SH-SY5Y (cell line): Measurements from ENCODE around the gene MYL12B.

Experiments used
- GATA2 ChIP-seq: IDR thresholded peaks from 2 replicates; pipeline ENCODE4 v1.6.1; 2011; ENCODE audit warnings: mild to moderate bottlenecking, low read depth, low read length
- GATA3 ChIP-seq: IDR thresholded peaks from 2 replicates; pipeline ENCODE4 v1.6.1; 2011; ENCODE audit warnings: low read depth, mild to moderate bottlenecking, low read length, moderate library complexity

MYL12B gene

GRCh38 chr18:3294435-3295080 is 32.6 kb downstream of the MYL12B start:
- TF ChIP-seq GATA2 (no peak), GATA3 (no peak)

- TF ChIP-seq GATA2 (no peak), GATA3 (no peak)
Observed at GRCh38 chr18:3297025-3297984, 35.4 kb downstream of the MYL12B start.

GRCh38 chr18:3304832-3305231 is 42.9 kb downstream of the MYL12B start:
- TF ChIP-seq GATA3, result no peak
- no peak for TF ChIP-seq GATA2

- no peak for TF ChIP-seq GATA3
- no peak for TF ChIP-seq GATA2
Observed at GRCh38 chr18:3305354-3305762, 43.4 kb downstream of the MYL12B start.

DNA sequence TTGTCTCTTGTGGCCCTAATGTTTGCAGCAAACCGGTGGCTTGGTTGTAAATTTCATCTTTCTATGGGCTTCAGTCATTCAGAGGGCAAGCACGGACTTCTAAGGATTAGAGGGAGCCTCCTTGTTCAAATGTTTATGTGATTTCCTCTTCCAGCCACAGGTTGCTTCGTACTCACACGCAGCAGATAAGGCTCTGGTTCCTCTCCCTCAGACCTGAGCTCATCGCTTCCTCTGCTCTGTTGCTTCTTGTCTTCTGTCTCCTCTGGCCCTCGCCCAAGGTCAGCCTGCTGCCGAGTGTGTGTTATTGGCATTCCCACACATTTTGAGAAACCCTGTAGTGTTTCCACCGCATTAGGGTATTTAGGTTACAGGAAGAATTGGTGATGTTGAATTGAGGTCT is 44.0 kb downstream of the MYL12B start:
- TF ChIP-seq GATA3 (no peak), GATA2 (no peak)

- TF ChIP-seq GATA2, result no peak
Observed at GRCh38 chr18:3306391-3306790, 44.5 kb downstream of the MYL12B start.

DNA sequence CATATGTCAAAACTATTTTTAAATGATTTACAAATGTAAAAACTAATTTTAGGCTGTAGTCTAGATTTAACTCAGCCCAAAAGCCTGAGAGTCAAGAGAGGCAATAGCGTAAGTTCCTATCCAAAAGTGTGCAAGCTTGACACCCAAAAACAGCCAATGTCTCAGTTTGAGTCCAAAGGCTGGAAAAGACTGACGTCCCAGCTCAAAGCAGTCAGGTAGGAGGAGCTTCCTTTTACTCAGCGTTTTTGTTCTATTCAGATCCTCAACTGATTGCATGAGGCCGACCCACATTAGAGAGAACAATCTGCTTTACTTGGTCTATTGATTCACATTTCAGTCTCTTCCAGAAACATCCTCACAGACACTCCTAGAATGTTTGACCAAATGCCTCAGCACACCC is 51.8 kb downstream of the MYL12B start:
- TF ChIP-seq GATA2 (no peak), GATA3 (no peak)

DNA sequence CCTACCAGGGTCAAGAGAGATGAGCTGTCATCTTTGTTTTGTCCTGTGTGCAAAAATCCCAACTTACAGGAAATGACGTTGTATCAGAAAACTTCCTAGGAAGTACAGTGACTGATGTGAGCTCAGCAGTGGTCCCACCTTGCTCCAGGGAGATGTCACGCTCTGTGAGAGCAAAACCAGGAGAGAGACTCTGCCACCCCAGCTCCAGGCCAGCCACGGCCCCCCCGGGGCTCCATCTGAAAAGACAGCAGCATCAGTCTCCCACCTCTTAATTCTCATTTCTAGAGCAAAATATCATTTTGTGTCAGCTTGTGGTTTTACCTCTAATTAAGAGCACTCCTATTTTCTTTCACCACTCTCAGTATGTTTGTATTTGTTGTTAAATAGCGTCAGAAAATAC is 57.5 kb downstream of the MYL12B start:
- TF ChIP-seq GATA3, result no peak

DNA sequence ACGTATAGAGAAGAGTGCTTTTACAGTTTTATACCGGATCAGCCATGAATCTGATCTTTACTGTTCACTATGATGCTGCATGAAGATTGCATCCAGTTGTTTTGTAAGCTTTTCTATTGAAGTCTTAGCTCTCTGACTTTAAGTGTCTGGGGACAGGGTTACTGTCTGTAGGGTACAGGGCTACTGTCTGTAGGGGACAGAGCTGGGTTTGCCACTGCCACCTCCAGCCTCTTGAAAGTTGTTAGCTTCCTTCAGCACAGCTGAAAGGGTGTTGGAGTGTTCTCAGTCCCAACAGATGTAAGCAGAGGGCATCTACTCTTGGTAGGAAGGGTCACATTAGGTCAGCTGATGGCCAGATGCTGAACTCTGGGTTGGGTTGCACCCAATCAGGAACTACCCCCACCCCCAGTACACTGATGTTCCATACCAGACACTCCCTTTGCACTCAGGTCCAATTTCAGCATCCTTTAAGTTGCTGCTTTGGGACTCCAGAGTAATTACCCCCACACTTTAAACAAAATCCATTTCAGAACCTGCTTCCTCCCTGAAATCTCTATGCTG is 58.0 kb downstream of the MYL12B start:
- TF ChIP-seq GATA3 (no peak), GATA2 (no peak)

- peak; percentile 53; the same call in 1 of the 2 replicates for TF ChIP-seq GATA2
- TF ChIP-seq GATA3, result peak; percentile 17; the same call in 1 of the 2 replicates
Observed at GRCh38 chr18:3321133-3321812, 59.3 kb downstream of the MYL12B start.

GRCh38 chr18:3323900-3324299 is 62.0 kb downstream of the MYL12B start:
- TF ChIP-seq GATA2, result no peak
- no peak for TF ChIP-seq GATA3
